Measurements from ENCODE around the gene VAT1L.

GRCh38 chr16:77972062-77972392 is 183.7 kb downstream of the VAT1L start:
- TF ChIP-seq, protein P1, sequence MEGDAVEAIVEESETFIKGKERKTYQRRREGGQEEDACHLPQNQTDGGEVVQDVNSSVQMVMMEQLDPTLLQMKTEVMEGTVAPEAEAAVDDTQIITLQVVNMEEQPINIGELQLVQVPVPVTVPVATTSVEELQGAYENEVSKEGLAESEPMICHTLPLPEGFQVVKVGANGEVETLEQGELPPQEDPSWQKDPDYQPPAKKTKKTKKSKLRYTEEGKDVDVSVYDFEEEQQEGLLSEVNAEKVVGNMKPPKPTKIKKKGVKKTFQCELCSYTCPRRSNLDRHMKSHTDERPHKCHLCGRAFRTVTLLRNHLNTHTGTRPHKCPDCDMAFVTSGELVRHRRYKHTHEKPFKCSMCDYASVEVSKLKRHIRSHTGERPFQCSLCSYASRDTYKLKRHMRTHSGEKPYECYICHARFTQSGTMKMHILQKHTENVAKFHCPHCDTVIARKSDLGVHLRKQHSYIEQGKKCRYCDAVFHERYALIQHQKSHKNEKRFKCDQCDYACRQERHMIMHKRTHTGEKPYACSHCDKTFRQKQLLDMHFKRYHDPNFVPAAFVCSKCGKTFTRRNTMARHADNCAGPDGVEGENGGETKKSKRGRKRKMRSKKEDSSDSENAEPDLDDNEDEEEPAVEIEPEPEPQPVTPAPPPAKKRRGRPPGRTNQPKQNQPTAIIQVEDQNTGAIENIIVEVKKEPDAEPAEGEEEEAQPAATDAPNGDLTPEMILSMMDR (IDR thresholded peaks at IDR 0.05), result no peak
- no peak for TF ChIP-seq EP300 (IDR thresholded peaks at IDR 0.05)
- TF ChIP-seq POLR2A (IDR thresholded peaks at IDR 0.05), result no peak

Data from ovary (tissue), 3 donors.